GM12878 (cell line): ENCODE results near the gene EFNA3. TPM values are rescaled to one million over a fixed set of nuclear protein-coding genes. Genes with fewer than 3 reads are reported as not detected.

Experiments
- ATAC-seq: fragments of 200-7000 bp; cut with Tn5 transposase; 3 replicates; pipeline ENCODE4 v1.9.1; 2020; ENCODE audit warnings: mild to moderate bottlenecking, moderate library complexity
- BruUV-seq: library from RNA; stranded (reverse); fragments of 400-500 nt; replicated peaks from 2 replicates; lab custom pipeline; 2021; lab: Mats Ljungman, UMichigan
- CTCF ChIA-PET: fragments of 300-600 bp; sonication (Branson Sonifier 250); formaldehyde crosslinking; extraction: SDS; loops from one replicate; lab custom pipeline; 2021; ENCODE audit warnings: inconsistent platforms; lab: Yijun Ruan, JAX
- POLR2A ChIA-PET: fragments of 350-600 bp; formaldehyde crosslinking; extraction: SDS; loops from one replicate; lab custom pipeline; 2021; ENCODE audit warnings: inconsistent platforms; lab: Charles Lee
- RAD21 ChIA-PET: fragments of 300-600 bp; sonication (Branson Sonifier 250); formaldehyde crosslinking; loops from one replicate; lab custom pipeline; 2023; ENCODE audit warnings: antibody characterized with exemption; ENCODE audit not compliant: unreplicated experiment; lab: Charles Lee
- SMC1A ChIA-PET: fragments of 300-600 bp; sonication (Branson Sonifier 250); formaldehyde crosslinking; loops from one replicate; lab custom pipeline; 2023; ENCODE audit not compliant: unreplicated experiment, uncharacterized antibody; lab: Charles Lee
- DNase-seq: peaks from one replicate; pipeline ENCODE4 v3.0.0-alpha.2; 2011; ENCODE audit warnings: low read depth, low spot score
- FAIRE-seq: peaks from 3 replicates; lab custom pipeline; 2011; peaks lifted over from hg19 to GRCh38; lab: Jason Lieb, UNC
- H2AFZ ChIP-seq: 2 replicates; pipeline ENCODE4 v1.6.0; 2011; ENCODE audit warnings: low read depth, low read length, control low read depth; ENCODE audit not compliant: control insufficient read depth
- H3K27ac ChIP-seq: 2 replicates; pipeline ENCODE4 v1.5.1; 2011; ENCODE audit warnings: control low read depth; ENCODE audit not compliant: control insufficient read depth, insufficient read depth
- H3K27me3 ChIP-seq, 2 experiments: replicated peaks in 1 of 2; 2 replicates each; pipeline versions ENCODE4 v1.6.0 to v1.6.1; 2011; ENCODE audit warnings: low read length in 1 of 2; ENCODE audit not compliant: control insufficient read depth in 2 of 2, insufficient read depth in 2 of 2
- H3K36me3 ChIP-seq, 2 experiments: 2 replicates each; pipeline ENCODE4 v1.5.1; 2011; ENCODE audit warnings: low read length in 1 of 2; ENCODE audit not compliant: control insufficient read depth in 2 of 2, insufficient read depth in 2 of 2
- H3K4me1 ChIP-seq: 2 replicates; pipeline ENCODE4 v1.6.1; 2011; ENCODE audit warnings: mild to moderate bottlenecking, low read length, moderate library complexity, mixed read lengths; ENCODE audit not compliant: control insufficient read depth, insufficient read depth
- H3K4me2 ChIP-seq: 2 replicates; pipeline ENCODE4 v1.6.0; 2011; ENCODE audit warnings: control low read depth; ENCODE audit not compliant: control insufficient read depth, insufficient read depth
- H3K4me3 ChIP-seq: fragments of 200-600 bp; sonication (generic); 2 replicates; pipeline ENCODE4 v1.5.1; 2016
- H3K79me2 ChIP-seq: 2 replicates; pipeline ENCODE4 v1.6.0; 2011; ENCODE audit warnings: low read length; ENCODE audit not compliant: control insufficient read depth, insufficient read depth
- H3K9ac ChIP-seq: 2 replicates; pipeline ENCODE4 v1.8.0; 2011; ENCODE audit warnings: low read length, control low read depth, mixed read lengths; ENCODE audit not compliant: control insufficient read depth, insufficient read depth
- H3K9me3 ChIP-seq: replicated peaks from 3 replicates; pipeline ENCODE4 v1.5.1; 2011; ENCODE audit warnings: mild to moderate bottlenecking, low read length; ENCODE audit not compliant: control insufficient read depth, insufficient read depth
- H4K20me1 ChIP-seq: 2 replicates; pipeline ENCODE4 v1.6.0; 2011; ENCODE audit not compliant: control insufficient read depth, insufficient read depth
- ATF7 ChIP-seq: fragments of 450-650 bp; IDR thresholded peaks from 2 replicates; pipeline ENCODE4 v1.6.1; 2016; ENCODE audit warnings: low read depth, mild to moderate bottlenecking
- BMI1 ChIP-seq: fragments of 450-650 bp; IDR thresholded peaks from 2 replicates; pipeline ENCODE4 v1.6.1; 2016; ENCODE audit warnings: mild to moderate bottlenecking, moderate library complexity, borderline replicate concordance
- CBFB ChIP-seq: IDR thresholded peaks from 2 replicates; pipeline ENCODE4 v1.6.1; 2016; ENCODE audit warnings: antibody characterized with exemption, low read depth
- CREB1 ChIP-seq: IDR thresholded peaks from 2 replicates; pipeline ENCODE4 v1.6.1; 2012; ENCODE audit warnings: low read depth, mild to moderate bottlenecking, inconsistent platforms
- DPF2 ChIP-seq: fragments of 450-650 bp; IDR thresholded peaks from 2 replicates; pipeline ENCODE4 v1.6.1; 2017; ENCODE audit warnings: mild to moderate bottlenecking
- MXI1 ChIP-seq: fragments of 150-350 bp; IDR thresholded peaks from 2 replicates; pipeline ENCODE4 v1.6.1; 2011; ENCODE audit warnings: low read depth, mild to moderate bottlenecking, inconsistent platforms, low read length, improper control_type of control experiment
- REST ChIP-seq: IDR thresholded peaks from 2 replicates; pipeline ENCODE4 v1.6.1; 2012; ENCODE audit warnings: mild to moderate bottlenecking, low read depth, low read length
- SMAD1 ChIP-seq: fragments of 450-650 bp; IDR thresholded peaks from 2 replicates; pipeline ENCODE4 v1.6.1; 2018; ENCODE audit warnings: mild to moderate bottlenecking, low read depth; ENCODE audit not compliant: partially characterized antibody
- SMAD5 ChIP-seq: IDR thresholded peaks from 2 replicates; pipeline ENCODE4 v1.6.1; 2016; ENCODE audit warnings: antibody characterized with exemption, low read depth
- STAT3 ChIP-seq: IDR thresholded peaks from 2 replicates; pipeline ENCODE4 v1.6.1; 2011; ENCODE audit warnings: low read depth, low read length, improper control_type of control experiment
- ZSCAN29 ChIP-seq: fragments of 450-650 bp; IDR thresholded peaks from 2 replicates; pipeline ENCODE4 v1.6.1; 2017; ENCODE audit warnings: mild to moderate bottlenecking, moderate library complexity
- WGBS: methylation state at CpG from one replicate; pipeline ENCODE4 v1.1.6; 2016; ENCODE audit warnings: low lambda C conversion rate; ENCODE audit not compliant: insufficient replicate concordance, insufficient coverage; ENCODE audit errors: missing lambda C conversion rate; 5-methylcytosine and 5-hydroxymethylcytosine counted together
- in situ Hi-C: fragments of 300-500 bp; cut with MboI; formaldehyde crosslinking; loops from 9 replicates; pipeline ENCODE4 v1.14.3; 2018; ENCODE audit warnings: mixed read lengths
- intact Hi-C: fragments of 100-400 bp; cut with micrococcal nuclease; formaldehyde crosslinking; loops from one replicate; pipeline ENCODE4 v1.14.2; 2022; ENCODE audit not compliant: unreplicated experiment
- polyA plus RNA-seq, 11 experiments: library from polyadenylated mRNA; depleted of rRNA in 4 of 11; unstranded in 6 of 11; stranded (reverse) in 5 of 11; fragments of >200 nt; fragmentation: Nextera tagmentation in 4 of 11; fragmentation: Illumina TruSeq in 1 of 11; extraction: Ambion mirVana in 4 of 11; extraction: Trizol in 1 of 11; gene quantifications; 1 replicate in 1 of 11; 2 replicates in 10 of 11; pipeline versions ENCODE4 v1.2.1 to v1.2.3, GENCODE V29; 2011 to 2016; ENCODE audit warnings: inconsistent platforms in 2 of 11, missing spikeins in 2 of 11, low read depth in 1 of 11
- total RNA-seq, 4 experiments: library from RNA; depleted of rRNA in 3 of 4; stranded (reverse); fragments of >200 nt in 3 of 4; fragmentation: Illumina TruSeq in 1 of 4; extraction: Trizol in 1 of 4; gene quantifications; 2 replicates each; pipeline versions ENCODE4 v1.2.1 to v1.2.3, GENCODE V29; 2013 to 2021

EFNA3 gene
- total and polyA plus RNA-seq, 10 of the 15 experiments (the other 5 are each of a cell fraction or from before 2014, with no cell fraction given), result 0.08 to 5.4 (median 1.1) TPM

- Histone ChIP-seq H3K4me3 (no peak overlapping the region), H3K27ac (no peak overlapping the region), H4K20me1 (no peaks in the 10 kb centered on the region), H3K9me3 (no peaks in the 10 kb centered on the region), H3K9ac (no peak overlapping the region), H3K79me2 (no peaks in the 10 kb centered on the region), H3K36me3 (no peaks in the 10 kb centered on the region), H3K4me2 (no peak overlapping the region), H3K27me3 (no peaks in the 10 kb centered on the region; a peak in 2 of 4 replicates), H3K4me1 (no peaks in the 10 kb centered on the region), H2AFZ (no peak overlapping the region)
- no peak for ATAC-seq
- 37% methylated on average over 15 of the region's 15 CpGs for WGBS
- in situ Hi-C loops (no loop called here), intact Hi-C loops (no loop called here)
- no peak for DNase-seq
- no TSS peak for BruUV-seq
- ChIA-PET POLR2A (no interaction called here), SMC1A (interaction anchor here (0.7 kb wide), 1 partner anchor 14 kb away, joined by 3 read pairs; no protein-coding TSS in a partner anchor), CTCF (no interaction called here), RAD21 (no interaction called here)
- TF ChIP-seq SMAD1 (no peak), CREB1 (no peak), BMI1 (no peak), ATF7 (no peak), ZSCAN29 (no peak), CBFB (no peak), STAT3 (no peak), SMAD5 (no peak), DPF2 (no peak), MXI1 (no peak), REST (no peak)
- no peak for FAIRE-seq
Measured at GRCh38 chr1:155030243-155030795, 48.3 kb upstream of the EFNA3 start.
